GM03348 (cell line): ENCODE measurements around the gene CGREF1.
"Not testable (repeated sequence)": the region's sequence is repeated elsewhere in the genome, so short reads cannot be mapped to it uniquely, and the experiment has no call there.

Source experiments
- DNase-seq: peaks from one replicate; pipeline ENCODE4 v3.0.0; 2012; ENCODE audit warnings: low spot score

CGREF1 gene

DNA sequence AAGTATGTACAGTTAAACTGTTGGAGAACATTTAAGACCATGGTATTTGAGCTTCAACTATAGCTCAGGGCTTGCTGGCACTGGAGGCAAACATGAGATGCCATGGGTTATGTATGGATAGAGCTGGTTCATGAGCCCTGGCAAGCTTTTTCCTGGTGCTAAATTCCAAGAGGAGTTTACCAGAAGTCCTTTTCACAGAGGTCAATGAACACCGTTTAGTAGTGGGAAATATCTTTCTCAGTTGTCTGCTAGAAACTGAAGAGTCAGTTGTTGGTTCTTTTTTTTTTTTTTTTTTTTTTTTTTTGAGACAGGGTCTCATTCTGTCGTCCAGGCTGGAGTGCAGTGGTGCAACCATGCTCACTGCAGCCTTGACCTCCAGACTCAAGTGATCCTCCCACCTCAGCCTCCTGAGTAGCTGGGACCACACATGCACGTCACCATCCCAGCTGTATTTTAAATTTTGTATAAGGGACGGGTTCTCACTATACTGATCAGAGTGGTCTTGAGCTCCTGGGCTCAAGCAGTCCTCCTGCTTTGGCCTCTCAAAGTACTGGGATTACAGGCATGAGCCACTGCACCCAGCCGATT is 31.0 kb downstream of the CGREF1 start:
- no peak for DNase-seq

DNA sequence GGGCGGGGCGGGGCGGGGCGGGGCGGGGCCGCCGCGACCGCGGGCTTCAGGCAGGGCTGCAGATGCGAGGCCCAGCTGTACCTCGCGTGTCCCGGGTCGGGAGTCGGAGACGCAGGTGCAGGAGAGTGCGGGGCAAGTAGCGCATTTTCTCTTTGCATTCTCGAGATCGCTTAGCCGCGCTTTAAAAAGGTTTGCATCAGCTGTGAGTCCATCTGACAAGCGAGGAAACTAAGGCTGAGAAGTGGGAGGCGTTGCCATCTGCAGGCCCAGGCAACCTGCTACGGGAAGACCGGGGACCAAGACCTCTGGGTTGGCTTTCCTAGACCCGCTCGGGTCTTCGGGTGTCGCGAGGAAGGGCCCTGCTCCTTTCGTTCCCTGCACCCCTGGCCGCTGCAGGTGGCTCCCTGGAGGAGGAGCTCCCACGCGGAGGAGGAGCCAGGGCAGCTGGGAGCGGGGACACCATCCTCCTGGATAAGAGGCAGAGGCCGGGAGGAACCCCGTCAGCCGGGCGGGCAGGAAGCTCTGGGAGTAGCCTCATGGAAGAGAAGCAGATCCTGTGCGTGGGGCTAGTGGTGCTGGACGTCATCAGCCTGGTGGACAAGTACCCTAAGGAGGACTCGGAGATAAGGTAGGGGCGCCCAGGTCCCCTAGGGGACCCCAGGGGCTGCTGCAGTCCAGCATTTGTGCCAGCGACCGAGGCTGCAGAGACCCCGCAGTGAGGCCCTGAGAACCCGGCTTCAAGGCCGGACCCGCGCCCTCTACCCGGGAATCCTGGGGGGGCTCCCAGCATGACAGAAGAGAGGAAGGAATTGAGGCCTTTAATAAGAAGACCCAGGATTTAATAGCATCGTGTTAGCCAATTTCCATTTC is 32.0 kb downstream of the CGREF1 start, which contains the start of gene KHK:
TSS of gene KHK (plus strand) at position 49 of the 870 bp plus-strand sequence. CDS start at position 537, 488 bp downstream.
- peak; percentile 27 for DNase-seq

DNA sequence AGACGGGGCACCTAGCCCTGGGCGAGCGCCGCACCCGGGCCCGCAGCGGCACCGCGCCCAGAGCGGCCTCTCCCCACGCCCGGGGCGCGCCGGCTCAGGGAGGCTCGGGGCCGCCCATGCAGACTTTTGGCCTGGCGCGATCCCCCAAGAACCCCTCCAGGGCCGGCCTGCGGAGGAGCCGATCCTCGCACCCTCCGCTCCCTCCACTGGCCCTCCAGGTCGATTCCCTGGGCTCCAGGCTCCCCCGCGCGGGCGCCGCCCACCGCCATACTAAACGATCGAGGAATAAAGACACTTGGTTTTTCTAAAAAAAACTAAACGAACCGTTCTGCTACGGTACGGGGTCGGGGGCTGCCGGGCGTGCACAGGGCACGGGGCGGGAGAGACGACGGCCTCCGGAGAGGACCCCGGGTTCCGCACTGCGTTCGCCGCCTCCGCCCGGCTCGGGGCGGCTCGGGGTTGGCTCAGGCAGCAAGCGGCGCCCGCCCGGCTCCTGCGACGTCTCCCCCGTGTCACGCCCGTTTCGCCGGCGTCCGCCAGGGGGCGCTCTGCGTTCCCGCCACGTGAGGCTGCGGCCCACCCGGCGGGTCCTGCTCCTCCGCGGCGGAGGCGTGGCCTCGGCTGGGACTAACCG is 32.7 kb downstream of the CGREF1 start:
- peak; percentile 99 for DNase-seq

DNA sequence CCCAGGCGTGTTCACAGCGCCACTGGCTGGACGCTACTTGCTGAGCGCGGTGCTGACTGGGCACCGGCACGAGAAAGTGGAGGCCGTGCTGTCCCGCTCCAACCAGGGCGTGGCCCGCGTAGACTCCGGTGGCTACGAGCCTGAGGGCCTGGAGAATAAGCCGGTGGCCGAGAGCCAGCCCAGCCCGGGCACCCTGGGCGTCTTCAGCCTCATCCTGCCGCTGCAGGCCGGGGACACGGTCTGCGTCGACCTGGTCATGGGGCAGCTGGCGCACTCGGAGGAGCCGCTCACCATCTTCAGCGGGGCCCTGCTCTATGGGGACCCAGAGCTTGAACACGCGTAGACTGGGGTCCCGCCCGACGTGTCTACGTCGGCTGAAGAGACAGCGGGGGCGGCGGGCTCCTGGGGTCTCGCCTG is 33.2 kb downstream of the CGREF1 start:
- peak; percentile 76 for DNase-seq

DNA sequence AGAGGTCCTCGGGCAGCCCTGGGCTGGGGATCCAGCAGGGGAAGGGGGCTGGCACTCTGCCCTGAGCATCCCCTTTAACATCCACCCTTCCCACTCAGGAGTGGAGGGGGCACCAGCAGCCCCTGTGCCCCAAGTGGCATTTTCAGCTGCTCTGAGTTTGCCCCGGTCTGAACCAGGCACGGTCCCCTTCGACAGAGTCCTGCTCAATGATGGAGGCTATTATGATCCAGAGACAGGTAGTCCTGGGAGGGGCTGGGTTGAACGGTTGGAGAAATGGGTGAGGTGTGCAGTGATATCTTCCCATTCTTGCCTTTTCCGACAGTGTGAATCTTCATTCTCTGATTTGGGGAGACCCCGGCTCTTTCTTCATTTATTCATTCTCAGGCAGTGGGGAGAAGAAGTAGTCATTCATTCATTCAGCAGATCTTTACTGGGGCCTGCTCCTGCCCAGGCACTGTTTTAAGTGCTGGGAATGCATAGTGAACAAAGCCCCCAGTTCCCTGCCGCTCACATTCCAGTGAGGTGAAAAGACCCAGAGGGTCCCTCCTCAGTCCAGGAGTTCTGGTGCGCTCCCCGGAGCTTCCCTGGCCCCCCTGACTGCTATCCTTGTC is 33.8 kb downstream of the CGREF1 start:
- DNase-seq = no peak

DNA sequence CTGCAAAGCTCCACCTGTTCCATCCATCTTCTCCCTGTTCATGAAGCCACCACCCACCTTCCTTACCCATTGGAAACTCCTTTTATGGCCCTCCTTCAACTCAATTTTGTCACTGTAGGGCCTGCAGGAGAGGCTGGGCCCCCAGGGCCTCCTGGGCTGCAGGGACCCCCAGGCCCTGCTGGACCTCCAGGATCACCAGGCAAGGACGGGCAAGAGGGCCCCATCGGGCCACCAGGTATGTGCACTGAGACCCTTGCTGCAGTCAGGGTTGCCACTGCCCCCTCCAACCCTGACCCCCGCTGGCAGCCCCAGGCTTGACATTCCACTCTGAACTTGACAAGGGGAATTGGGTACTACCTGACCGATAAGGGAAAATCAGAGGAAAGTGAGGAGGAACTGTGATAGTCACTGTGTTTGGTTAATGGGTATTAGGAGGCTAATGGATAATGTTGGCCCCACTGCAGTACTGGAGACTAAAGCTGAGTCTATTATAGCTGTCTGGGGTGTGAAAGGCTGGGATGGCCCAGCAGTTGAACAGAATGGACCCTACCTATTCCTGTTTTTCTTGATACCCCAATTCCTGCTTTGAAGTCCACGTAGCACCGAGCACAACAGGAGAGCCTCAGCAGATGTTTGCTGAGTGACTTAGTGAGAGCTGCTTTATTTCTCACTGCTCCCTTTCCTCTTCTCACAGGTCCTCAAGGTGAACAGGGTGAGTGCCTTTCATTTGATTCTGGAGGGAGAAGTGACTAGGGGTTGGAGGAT is 34.4 kb downstream of the CGREF1 start:
- no peak for DNase-seq

DNA sequence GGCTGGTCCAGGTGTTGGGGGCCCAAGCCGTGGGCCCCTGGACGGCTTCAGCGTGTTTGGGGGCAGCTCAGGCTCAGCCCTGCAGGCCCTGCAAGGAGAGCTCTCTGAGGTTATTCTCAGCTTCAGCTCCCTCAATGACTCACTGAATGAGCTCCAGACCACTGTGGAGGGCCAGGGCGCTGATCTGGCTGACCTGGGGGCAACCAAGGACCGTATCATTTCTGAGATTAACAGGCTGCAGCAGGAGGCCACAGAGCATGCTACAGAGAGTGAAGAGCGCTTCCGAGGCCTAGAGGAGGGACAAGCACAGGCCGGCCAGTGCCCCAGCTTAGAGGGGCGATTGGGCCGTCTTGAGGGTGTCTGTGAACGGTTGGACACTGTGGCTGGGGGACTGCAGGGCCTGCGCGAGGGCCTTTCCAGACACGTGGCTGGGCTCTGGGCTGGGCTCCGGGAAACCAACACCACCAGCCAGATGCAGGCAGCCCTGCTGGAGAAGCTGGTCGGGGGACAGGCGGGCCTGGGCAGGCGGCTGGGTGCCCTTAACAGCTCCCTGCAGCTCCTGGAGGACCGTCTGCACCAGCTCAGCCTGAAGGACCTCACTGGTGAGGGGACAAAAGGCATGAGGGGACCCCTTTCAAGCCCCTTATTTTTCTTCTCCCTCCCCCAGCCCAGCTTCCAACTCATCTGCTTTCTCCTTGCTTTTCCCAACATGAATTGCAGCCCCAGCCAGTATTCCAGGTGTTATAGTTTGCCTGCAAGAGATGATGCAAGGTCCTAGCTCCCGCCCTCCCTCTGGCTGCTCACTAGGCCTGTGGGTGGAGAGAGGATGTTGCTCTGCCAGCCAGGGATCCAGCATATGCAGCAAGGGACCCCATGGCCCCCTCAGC is 35.3 kb downstream of the CGREF1 start:
- DNase-seq = no peak

DNA sequence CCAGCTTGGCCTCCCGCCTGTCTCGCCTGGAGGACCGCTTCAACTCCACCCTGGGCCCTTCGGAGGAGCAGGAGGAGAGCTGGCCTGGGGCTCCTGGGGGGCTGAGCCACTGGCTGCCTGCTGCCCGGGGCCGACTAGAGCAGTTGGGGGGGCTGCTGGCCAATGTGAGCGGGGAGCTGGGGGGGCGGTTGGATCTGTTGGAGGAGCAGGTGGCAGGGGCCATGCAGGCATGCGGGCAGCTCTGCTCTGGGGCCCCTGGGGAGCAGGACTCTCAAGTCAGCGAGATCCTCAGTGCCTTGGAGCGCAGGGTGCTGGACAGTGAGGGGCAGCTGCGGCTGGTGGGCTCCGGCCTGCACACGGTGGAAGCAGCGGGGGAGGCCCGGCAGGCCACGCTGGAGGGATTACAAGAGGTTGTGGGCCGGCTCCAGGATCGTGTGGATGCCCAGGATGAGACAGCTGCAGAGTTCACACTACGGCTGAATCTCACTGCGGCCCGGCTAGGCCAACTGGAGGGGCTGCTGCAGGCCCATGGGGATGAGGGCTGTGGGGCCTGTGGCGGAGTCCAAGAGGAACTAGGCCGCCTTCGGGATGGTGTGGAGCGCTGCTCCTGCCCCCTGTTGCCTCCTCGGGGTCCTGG is 36.0 kb downstream of the CGREF1 start:
- no peak for DNase-seq

DNA sequence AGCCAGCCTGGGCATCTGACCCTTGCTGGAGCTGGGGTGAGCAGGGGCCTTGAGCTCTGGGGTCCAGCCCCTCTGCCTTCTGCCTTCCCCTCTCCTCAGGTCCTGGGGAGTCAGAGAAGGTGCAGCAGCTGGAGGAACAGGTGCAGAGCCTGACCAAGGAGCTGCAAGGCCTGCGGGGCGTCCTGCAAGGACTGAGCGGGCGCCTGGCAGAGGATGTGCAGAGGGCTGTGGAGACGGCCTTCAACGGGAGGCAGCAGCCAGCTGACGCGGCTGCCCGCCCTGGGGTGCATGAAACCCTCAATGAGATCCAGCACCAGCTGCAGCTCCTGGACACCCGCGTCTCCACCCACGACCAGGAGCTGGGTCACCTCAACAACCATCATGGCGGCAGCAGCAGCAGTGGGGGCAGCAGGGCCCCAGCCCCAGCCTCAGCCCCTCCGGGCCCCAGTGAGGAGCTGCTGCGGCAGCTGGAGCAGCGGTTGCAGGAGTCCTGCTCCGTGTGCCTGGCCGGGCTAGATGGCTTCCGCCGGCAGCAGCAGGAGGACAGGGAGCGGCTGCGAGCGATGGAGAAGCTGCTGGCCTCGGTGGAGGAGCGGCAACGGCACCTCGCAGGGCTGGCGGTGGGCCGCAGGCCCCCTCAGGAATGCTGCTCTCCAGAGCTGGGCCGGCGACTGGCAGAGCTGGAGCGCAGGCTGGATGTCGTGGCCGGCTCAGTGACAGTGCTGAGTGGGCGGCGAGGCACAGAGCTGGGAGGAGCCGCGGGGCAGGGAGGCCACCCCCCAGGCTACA is 36.8 kb downstream of the CGREF1 start:
- DNase-seq = no peak

DNA sequence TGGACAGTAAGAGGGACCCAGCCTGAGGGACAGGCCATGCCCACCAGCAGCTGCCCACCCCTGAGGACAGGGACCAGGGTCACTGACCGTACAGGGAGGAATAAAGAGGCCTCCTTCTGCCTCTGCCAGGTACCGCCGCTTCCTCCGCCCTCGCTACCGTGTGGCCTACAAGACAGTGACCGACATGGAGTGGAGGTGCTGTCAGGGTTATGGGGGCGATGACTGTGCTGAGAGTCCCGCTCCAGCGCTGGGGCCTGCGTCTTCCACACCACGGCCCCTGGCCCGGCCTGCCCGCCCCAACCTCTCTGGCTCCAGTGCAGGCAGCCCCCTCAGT is 38.4 kb downstream of the CGREF1 start:
- DNase-seq = no peak

DNA sequence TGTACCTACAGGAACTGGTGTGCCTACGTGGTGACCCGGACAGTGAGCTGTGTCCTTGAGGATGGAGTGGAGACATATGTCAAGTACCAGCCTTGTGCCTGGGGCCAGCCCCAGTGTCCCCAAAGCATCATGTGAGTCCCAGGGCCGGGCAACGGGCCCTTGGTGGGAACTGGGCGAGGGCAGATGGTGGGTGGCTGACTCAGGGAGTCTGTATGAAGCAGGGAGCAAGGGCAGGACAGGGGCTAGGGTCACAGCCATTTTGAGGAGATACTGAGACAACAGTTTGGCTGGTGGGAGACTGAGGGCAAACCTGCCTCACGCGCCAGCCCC is 38.8 kb downstream of the CGREF1 start:
- DNase-seq = no peak

DNA sequence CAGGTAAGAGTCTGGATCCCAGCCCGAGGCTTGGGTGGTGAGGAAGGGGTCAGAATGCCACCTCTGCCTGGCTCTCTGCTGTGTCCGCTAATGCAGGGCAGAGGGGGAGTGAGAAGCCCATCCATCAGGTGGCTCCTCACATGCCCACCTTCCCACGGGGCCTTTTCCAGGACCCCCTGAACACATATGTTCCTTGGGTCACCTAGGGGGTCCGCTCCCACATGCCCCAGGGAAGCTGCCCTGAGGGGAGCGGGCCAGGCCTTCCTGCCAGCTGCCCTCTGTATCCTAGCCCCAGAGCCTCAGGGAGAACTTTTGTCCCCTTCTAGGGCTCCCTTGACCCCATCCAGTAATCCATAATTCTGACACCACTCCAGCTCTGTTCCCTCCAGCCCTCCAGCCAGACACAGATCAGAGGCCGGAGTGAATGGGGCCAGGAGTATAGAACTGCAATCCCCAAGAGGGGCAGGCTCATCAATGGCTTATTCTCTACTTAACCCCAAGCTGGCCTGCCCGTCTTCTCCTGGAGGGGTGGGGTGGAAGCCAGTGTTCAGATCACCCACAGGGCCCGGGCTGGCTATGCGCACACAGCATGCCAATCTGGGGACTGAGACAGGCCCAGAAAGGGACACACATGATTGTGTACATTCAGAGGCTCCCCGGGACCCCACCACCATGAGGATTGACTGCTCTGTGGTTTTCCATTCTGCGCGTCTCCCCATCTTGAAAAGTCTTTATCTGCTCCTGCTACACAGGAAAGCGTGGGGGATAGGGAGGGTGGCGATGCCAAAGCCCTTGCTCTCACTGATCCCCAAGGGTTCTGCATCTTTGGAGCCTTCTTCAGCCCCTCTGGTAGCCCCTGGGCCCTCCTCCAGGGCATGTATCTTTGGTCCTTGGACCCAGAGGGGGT is 39.4 kb downstream of the CGREF1 start:
- DNase-seq = peak; percentile 44

DNA sequence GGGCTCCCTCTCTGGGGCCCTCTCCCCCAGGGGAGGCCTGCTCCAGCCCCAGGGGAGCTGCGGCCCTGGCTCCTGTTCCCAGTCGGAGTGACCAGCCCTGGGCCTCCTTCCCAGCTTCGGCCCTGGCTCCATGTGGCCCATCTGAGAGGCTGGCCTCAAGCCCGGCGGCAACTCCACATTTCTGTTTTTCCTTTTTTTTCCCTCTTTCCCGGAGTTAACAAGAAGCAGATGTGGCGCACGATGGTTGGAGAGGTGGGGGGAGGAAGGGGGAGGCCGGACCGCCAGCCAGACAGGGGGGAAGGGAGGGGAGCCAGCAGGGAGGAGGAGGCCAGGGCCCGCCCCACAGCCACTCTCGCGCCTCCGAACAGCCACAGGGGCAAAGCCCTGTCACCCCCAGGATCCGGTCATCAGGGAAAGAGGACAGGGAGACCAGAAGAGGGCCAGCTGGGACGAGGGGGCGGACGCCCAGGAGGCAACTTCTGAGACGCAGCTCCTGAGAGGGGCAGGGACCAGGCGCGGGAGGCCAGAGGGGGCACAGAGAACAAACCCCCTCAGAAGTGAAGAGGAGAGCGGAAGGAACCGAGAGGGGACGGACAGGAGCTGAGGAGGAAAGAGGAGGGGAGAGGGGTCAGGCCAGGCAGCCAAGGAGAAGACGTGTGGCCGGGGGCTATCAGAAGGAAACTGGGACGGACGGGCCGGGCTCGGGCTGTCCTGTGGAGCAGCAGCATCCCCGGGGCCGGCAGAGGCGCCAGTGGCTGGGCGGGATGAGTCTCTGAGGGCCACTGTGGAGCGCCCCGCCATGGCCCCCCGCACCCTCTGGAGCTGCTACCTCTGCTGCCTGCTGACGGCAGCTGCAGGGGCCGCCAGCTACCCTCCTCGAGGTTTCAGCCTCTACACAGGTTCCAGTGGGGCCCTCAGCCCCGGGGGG is 40.4 kb downstream of the CGREF1 start, which contains the start of gene EMILIN1:
TSS of gene EMILIN1 (plus strand) at position 349 of the 928 bp plus-strand sequence. CDS start at position 800, 451 bp downstream.
- peak; percentile 95 for DNase-seq

DNA sequence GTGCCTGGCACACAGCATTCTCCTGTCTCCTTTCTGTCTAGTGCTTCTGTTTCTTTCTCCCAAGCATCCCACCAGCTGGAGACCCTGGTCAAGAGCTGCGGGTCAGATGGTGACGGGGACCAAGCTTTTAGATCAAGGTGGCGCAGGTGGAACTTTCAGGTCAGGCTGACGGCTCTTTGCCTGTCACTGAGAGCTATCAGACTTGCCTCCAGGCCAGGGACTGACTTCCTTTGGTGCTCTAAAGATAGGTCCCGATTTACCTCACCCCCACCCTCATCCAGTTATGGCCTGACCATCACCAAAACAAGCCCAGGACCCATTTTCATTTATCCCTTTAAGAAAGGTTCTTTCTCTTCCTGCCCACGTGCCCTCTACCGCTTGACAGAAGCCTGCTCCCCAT is 41.7 kb downstream of the CGREF1 start:
- DNase-seq = no peak

DNA sequence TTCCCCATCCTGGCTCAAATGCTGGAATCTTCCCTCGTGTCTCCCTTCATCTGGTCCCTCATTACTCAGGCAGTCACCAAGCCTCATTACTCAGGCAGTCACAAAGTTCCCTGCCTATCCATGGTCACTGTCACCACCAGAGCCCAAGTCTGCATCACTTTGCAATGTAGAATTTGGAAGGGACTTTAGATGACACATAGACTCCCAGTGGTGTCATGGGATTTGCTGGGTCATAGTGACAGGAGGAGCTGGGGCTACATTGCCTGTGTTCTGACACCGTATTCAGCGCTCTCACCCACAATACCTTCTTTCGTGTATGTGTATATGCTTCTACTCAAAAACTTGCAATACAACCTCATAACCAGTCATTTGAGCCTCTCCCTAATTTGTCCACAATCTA is 42.6 kb downstream of the CGREF1 start:
- no peak for DNase-seq

DNA sequence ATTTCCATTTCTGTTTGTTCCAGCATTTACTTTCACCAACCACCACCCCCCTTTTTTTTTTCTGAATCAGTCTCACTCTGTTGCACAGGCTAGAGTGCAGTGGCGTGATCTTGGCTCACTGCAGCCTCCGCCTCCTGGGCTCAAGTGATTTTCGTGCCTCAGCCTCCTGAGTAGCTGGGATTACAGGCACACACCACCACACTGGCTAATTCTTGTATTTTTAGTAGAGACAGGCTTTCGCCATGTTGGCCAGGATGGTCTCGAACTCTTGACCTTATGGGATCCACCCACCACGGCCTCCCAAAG is 43.4 kb downstream of the CGREF1 start:
- not testable (repeated sequence) for DNase-seq

DNA sequence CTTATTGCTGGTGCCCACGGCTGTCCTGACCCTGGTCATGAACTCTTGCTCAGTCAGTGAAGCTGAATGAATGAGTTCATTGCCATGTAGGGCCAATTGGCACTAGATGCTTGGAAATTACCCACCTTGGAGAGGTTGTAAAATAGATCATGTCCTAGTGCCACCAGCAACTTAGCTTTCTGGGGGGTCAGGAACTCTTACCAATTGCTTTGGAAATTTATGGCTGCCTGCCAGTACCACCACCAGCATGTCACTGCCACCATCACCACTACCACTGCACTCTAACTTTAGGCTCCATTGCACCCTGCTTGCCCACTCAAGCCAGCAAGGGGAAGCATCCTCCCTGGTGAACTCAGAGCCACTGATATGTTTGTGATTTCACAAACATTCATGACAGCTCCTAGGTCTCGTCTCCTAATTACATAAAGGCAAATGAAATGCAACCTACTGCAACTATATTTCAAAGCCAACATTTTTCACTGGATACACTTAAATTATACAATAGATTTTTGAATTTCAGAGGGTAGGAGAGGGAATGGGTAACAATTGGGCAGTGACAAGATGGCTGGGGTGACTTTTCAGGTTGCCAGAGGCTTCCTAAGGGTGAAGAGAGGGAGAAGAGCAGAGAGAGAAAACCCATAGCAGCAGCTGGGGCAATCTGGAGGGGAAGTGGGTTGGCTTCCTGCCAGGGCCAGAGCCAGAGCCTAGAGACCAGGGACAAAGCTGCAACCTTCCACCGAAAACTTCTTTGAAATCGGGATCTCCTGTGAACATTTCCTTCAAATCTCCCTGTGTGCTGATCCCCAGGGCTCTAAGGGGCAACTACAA is 44.0 kb downstream of the CGREF1 start:
- no peak for DNase-seq
